SJCRH30 (cell line): Measurements from ENCODE around the gene HNRNPAB. TPM values are rescaled to one million over a fixed set of nuclear protein-coding genes. Genes with fewer than 3 reads are reported as not detected.
"Not testable (repeated sequence)": the region's sequence is repeated elsewhere in the genome, so short reads cannot be mapped to it uniquely, and the experiment has no call there.

Source experiments
- DNase-seq, 2 experiments: peaks; one replicate each; pipeline ENCODE4 v3.0.0-alpha.2; 2015 to 2020
- H3K27ac ChIP-seq: fragments of 250-450 bp; sonication (Bioruptor Pico); 2 replicates; pipeline ENCODE4 v1.5.1; 2020; ENCODE audit warnings: mild to moderate bottlenecking, moderate library complexity
- H3K27me3 ChIP-seq: fragments of 250-450 bp; sonication (Bioruptor Pico); 2 replicates; pipeline ENCODE4 v1.5.1; 2020; ENCODE audit warnings: mild to moderate bottlenecking, moderate library complexity
- H3K36me3 ChIP-seq: fragments of 250-450 bp; sonication (Bioruptor Pico); 2 replicates; pipeline ENCODE4 v1.5.1; 2020; ENCODE audit warnings: mild to moderate bottlenecking, moderate library complexity
- H3K4me1 ChIP-seq: fragments of 250-450 bp; sonication (Bioruptor Pico); 2 replicates; pipeline ENCODE4 v1.5.1; 2020; ENCODE audit warnings: mild to moderate bottlenecking, moderate library complexity
- H3K4me3 ChIP-seq: fragments of 250-450 bp; sonication (Bioruptor Pico); 2 replicates; pipeline ENCODE4 v1.5.1; 2020; ENCODE audit warnings: mild to moderate bottlenecking, moderate library complexity
- H3K9me3 ChIP-seq: fragments of 250-450 bp; sonication (Bioruptor Pico); replicated peaks from 2 replicates; pipeline ENCODE4 v1.5.1; 2020; ENCODE audit warnings: mild to moderate bottlenecking, moderate library complexity
- total RNA-seq: library from RNA; depleted of rRNA; stranded (reverse); fragments of >200 nt; shearing (Covaris generic); gene quantifications from 2 replicates; pipeline ENCODE4 v1.2.3, GENCODE V29; 2014

The HNRNPAB gene
- total RNA-seq, 1 experiment from 2014 or later, result 266 TPM

DNA sequence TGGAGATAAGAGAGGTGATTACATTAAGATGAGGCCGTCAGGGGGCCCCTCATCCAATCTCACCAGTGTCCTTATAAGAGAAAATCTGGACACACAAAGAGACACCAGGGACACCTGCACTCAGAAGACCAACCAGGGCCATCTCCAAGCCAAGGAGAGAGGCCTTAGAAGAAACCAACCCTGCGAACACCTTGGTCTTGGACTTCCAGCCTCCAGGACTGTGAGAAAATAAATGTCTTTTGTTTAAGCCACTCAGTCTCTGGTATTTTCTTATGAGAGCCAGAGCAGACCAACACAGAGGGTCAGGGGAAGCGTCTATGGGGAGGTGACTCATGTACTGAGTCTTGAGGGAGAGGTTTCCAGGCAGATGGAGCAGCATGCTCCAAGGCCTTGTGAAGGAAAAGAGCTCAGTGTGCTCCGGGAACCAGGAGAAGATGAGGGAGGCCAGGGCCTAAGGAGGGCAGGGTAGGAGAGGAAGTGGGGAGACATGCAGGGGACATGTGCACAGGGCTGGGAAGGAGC is 22.9 kb downstream of the HNRNPAB start:
- Histone ChIP-seq H3K9me3 (no peaks in the 10 kb centered on the region), H3K4me3 (no peak overlapping the region), H3K36me3 (peaks cover 40% of the 10 kb centered on the region), H3K4me1 (no peaks in the 10 kb centered on the region), H3K27ac (no peak overlapping the region), H3K27me3 (no peaks in the 10 kb centered on the region)
- no peak for DNase-seq

DNA sequence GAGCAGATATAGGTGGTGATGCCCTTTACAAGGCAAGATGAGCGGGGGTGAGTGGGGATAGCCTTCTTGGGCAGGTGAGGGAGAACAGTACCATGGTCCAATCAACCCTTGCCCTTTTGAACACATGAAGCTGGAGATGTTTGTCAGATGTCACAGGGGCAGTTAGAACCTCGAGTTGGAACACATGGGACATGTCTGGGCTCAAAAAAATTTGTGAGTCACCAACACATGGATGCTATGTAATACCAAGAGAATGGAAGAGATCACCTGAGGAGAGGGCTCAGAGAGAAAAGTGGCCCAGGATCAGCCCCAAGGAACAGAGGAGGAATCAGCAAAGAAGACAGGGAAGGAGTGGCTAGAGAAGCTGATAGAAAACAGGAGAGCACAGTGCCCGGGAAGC is 23.6 kb downstream of the HNRNPAB start:
- H3K4me1 ChIP-seq, result peaks cover under 1% of the 10 kb centered on the region; the same call in 1 of the 2 replicates
- no peak overlapping the region for H3K27ac ChIP-seq
- H3K27me3 ChIP-seq, result no peaks in the 10 kb centered on the region
- no peaks in the 10 kb centered on the region for H3K9me3 ChIP-seq
- H3K4me3 ChIP-seq, result no peak overlapping the region
- no peak for DNase-seq
- H3K36me3 ChIP-seq, result peaks cover 40% of the 10 kb centered on the region

DNA sequence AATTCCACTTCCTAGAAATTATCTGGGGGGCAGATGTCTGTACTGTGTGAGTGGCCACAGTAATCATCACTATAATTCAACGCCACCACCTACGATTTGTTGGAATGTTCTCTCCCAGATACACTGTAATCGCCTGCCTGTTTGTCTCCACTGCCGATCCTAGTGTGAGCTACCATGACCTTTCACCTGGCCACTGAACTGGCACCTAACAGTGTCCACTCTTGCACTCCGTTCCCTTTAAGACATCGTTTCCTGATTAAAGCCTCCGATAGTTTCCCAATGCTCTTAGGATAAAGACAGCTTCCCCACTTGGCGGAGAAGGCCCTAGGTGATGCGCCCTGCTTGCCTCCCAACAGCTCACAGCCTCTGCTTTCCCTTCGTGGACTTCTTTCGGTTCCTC is 24.3 kb downstream of the HNRNPAB start:
- Histone ChIP-seq H3K9me3 (no peaks in the 10 kb centered on the region), H3K27me3 (no peaks in the 10 kb centered on the region), H3K4me3 (no peak overlapping the region), H3K36me3 (peaks cover 40% of the 10 kb centered on the region), H3K4me1 (peaks cover 5% of the 10 kb centered on the region; the same call in 1 of the 2 replicates), H3K27ac (no peak overlapping the region)
- no peak for DNase-seq

DNA sequence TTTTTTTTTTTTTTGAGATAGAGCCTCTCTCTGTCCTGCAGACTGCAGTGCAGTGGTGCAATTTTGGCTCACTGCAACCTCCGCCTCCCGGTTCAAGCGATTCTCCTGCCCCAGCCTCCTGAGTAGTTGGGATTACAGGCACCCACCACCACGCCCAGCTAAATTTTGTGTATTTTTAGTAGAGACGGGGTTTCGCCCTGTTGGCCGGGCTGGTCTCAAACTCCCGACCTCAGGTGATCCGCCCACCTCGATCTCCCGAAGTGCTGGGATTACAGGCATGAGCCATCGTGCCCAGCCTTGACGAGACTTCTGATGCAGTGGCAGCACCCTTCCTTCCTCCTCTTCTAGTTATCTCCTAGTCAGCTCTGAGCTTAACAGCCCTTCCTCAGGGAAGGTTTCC is 24.8 kb downstream of the HNRNPAB start:
- DNase-seq, H3K9me3 ChIP-seq, H3K27me3 ChIP-seq, H3K4me3 ChIP-seq, H3K27ac ChIP-seq, H3K4me1 ChIP-seq: not testable (repeated sequence)
- peaks cover 40% of the 10 kb centered on the region for H3K36me3 ChIP-seq

DNA sequence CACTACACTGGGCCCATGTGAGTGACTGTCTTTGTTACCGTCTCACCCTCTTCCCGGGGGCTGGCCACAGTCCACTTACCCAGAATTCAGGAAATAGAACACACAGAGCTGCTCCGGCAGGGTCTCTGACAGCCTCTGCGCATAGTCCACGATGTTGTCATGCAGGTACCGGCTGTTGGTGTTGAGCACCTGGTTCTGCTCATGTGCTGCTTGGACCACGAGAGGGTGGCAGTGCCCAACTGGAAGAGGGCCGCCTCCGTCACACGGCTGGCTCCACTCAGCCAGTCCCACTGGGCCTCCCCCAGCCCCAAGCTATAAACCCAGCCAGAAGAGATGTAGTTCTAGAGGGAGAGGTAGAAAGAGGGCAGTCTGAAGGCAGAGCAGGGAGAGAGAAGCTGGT is 25.5 kb downstream of the HNRNPAB start:
- DNase-seq, result no peak
- peaks cover 40% of the 10 kb centered on the region for H3K36me3 ChIP-seq

DNA sequence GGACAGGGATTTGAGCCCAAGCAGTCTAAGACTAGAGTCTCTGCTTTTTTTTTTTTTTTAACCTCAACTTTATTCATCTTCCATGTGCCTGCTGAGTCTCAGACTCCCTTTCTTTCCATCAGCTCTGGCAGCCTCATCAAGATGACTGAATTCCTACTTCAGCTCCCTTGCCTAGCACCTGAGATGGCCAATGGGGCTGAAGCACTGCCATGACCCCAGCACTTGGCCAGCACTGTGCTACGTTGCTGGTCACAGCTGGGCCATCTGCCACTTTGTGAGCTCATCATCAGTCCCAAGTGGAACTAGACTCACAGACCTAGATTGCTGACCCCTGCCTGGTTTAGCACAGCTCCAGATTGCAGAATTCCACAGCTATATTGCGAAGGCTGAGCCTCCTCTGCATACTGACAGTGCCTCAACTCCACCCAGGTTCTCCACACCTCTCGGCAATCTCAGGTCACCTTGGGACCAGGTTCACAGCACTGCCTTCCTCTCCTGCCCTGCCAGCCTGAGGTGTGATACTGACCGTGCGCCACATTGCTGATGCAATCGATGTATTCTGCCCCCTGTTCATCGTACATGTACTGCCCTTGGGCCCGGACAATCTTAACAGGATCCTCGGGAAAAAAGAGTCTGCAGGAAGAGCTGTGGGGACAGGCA is 26.7 kb downstream of the HNRNPAB start:
- DNase-seq, result no peak

More for the DNA sequence above, 25.5 kb downstream of the HNRNPAB start:
- Histone ChIP-seq H3K9me3 (no peaks in the 10 kb centered on the region), H3K27me3 (no peaks in the 10 kb centered on the region), H3K4me3 (no peak overlapping the region), H3K27ac (no peak overlapping the region), H3K4me1 (peaks cover 5% of the 10 kb centered on the region; the same call in 1 of the 2 replicates)

DNA sequence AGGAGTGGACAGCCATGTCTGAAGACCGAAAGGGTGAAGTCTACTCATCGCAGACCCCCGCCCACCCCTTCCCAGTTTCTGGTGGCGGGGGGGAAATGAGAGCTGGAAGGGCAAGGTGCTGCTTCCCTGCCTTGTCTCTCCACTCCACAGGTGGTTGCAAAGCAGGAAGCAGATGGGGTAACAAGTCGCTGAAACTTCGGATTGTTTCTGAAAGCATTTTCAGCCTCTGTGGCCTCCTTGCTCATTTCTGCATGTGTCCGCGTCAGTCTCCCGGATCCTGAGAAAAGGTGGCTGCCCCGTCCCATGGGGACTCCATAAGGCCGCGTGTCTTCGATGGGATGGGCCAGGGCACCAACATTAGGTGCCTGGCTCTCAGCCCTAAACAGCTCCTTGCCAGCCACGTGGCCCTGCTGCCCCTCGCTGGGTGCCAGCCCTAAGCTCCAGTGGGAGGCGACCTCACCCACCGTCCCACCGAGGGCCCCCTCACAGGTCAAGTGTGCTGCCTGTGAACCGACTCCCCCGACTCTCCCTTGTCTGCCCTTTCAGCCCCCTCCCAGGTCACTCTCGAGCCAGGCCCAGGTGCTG is 27.3 kb downstream of the HNRNPAB start:
- H3K27ac ChIP-seq, result peak overlapping the region; percentile 71
- peak overlapping the region; percentile 85 for H3K4me3 ChIP-seq
- H3K9me3 ChIP-seq, result no peaks in the 10 kb centered on the region
- DNase-seq, result peak; percentile 36 to 53
- no peaks in the 10 kb centered on the region; the same call in 1 of the 2 replicates for H3K27me3 ChIP-seq
- peaks cover 37% of the 10 kb centered on the region for H3K36me3 ChIP-seq
- H3K4me1 ChIP-seq, result peaks cover 5% of the 10 kb centered on the region; the same call in 1 of the 2 replicates

More for the DNA sequence above, 26.7 kb downstream of the HNRNPAB start:
- H3K27ac ChIP-seq, result peak overlapping the region; percentile 71; the same call in 1 of the 2 replicates
- H3K4me3 ChIP-seq, result peak overlapping the region; percentile 85
- H3K9me3 ChIP-seq, result no peaks in the 10 kb centered on the region
- H3K36me3 ChIP-seq, result peaks cover 40% of the 10 kb centered on the region
- no peaks in the 10 kb centered on the region; the same call in 1 of the 2 replicates for H3K27me3 ChIP-seq
- H3K4me1 ChIP-seq, result peaks cover 5% of the 10 kb centered on the region; the same call in 1 of the 2 replicates

DNA sequence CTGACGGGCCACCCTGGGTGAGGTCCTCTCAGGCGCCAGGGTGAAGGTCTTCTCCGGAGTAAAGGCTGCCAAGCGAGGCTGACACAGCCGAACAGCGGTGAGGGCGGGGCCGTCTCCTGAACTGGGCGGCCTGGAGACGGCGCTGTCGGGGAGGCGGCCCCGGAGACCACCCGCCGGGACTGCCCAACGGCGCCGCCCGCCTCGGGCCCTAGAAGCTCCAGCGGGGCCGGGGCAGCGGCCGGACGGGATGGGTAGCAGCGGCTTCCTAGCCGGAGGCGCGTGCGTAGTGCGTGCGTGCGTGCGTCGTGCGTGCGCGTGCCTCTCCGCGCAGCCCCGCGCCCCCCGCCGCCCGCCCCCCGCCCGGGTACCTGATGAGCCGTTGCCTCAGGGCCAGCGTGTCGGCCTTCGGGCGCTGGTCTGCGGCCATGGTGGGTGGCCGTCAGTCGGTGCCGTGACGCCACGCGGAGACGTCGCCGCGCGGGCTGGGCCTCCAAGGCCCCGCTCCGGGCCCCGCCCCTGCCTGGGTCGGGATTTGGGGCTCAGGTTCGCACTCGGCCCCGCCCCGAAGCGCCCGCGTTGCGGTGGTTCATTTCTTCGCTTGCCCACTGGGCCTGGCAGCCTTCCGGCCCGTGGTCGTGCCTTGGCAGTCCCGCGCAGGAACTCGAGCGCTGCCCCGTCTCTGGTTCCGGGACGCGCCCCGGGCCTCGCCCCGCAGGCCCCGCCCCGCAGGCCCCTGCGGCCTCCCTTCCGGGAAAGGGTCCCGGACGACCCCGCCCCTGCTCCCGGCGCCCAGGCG is 28.0 kb downstream of the HNRNPAB start, which contains the start of gene PHYKPL:
Gene PHYKPL (minus strand): TSS at position 679 of the 796 bp plus-strand sequence. CDS start 252 bp downstream, at position 427.
- Histone ChIP-seq H3K9me3 (no peaks in the 10 kb centered on the region), H3K27ac (peak within 1 kb of the TSS; percentile 71), H3K27me3 (no peaks in the 10 kb centered on the region; the same call in 1 of the 2 replicates), H3K4me1 (peaks cover 5% of the 10 kb centered on the region; the same call in 1 of the 2 replicates), H3K4me3 (peak within 1 kb of the TSS; percentile 85), H3K36me3 (peaks cover 33% of the 10 kb centered on the region)
- peak; percentile 78 to 80 for DNase-seq

DNA sequence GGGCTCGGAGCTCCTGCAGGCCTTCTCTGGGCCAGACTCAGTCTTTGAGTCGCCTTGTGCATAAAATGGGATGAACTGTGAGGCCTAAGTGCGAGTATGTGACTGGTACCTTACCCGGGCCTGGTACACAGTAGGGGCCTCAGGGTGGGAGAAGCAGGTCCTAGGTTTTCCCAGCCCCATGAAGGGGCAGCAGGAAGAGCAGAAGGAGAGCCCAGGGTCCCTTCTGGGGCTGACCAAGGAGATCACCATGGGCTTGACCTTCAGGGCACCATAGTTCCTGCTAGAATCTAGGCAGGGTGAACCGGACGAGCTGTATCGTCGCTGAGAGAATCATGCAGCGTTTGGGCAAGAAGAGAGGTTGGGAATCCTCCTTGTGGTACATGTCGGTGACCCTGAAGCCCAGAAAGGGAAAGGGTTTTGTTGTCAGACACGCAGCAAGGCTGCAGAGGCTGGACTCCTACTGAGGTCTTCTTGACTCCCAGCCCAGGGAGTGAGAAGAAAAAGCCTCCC is 28.6 kb downstream of the HNRNPAB start:
- Histone ChIP-seq H3K4me1 (peaks cover 5% of the 10 kb centered on the region; the same call in 1 of the 2 replicates), H3K27ac (peak overlapping the region; percentile 71), H3K36me3 (peaks cover 27% of the 10 kb centered on the region), H3K4me3 (peak overlapping the region; percentile 85), H3K27me3 (no peaks in the 10 kb centered on the region; the same call in 1 of the 2 replicates), H3K9me3 (no peaks in the 10 kb centered on the region)
- no peak for DNase-seq

DNA sequence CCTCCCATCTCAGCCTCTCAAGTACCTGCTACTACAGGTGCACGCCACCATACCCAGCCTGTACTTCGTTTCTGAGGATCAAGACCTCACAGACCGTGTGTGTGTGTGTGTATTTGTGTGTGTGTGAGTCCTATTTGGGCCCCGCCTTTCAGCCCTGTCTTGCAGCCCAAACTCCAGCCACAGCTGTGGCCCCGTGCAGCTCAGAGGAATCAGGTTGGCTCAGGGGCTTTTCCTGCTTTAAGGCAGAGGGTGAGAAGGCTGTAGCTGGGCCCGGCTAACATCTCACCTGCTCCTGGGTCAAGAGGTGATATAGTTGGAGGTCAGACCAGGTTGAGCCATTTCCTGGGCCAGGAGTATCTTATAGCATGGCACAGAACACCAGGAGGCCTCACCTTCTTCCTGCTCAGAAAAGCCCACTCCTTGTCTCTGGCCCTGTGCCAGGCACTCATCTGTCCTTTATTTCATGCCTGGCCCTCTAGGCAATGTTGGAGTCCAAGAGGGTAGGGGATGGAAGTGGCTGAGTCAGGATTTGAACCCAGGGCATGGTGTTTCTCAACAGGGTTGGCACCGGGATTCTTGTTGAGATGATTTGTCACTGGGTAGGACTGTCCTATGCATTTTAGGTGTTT is 29.9 kb downstream of the HNRNPAB start:
- Histone ChIP-seq H3K27ac (no peak overlapping the region), H3K27me3 (no peaks in the 10 kb centered on the region; the same call in 1 of the 2 replicates), H3K36me3 (peaks cover 16% of the 10 kb centered on the region), H3K4me3 (no peak overlapping the region), H3K4me1 (peaks cover 5% of the 10 kb centered on the region; the same call in 1 of the 2 replicates), H3K9me3 (no peaks in the 10 kb centered on the region)
- no peak for DNase-seq

DNA sequence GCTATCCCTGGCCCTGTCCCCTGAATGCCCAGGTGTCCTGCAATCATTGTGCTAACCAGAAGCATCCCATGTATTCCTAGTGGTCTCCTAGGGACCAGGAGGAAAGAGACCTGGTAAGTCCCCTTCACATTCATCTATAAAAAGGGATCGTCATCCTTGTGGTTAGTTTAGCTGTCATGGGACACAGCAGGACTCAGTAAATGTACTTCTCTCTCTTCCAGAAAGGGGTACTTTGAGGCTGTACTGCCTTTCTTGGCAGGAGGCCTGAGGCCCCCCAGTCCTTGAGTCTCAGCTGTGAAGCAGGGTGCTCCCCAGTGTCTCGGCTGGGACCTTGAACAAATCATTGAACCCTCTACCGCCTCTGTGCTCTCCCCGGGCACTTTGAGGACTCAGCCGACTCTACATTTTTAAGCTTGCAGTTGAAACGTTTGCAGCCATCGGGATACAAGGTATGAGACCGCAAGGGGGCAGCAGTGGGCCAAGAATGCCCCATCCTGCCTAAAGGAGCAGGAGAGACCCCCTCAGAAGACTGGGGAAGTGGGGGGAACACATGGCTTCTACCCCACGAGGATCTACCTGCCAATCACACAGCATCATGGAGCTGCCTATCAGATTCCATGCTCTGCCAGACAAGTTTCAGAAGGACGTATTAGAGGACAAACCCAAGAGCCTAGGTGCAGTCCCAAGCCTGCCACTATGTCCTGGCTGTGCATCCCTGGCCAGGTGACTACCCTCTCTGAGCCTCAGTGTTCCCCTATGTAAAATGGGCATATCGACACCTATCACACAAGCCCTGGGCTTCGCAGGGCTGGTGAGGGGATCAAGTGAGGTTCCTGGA is 30.6 kb downstream of the HNRNPAB start:
- Histone ChIP-seq H3K36me3 (peaks cover 9% of the 10 kb centered on the region), H3K9me3 (no peaks in the 10 kb centered on the region), H3K27ac (no peak overlapping the region), H3K4me3 (no peak overlapping the region), H3K27me3 (no peaks in the 10 kb centered on the region; the same call in 1 of the 2 replicates), H3K4me1 (peaks cover 5% of the 10 kb centered on the region; the same call in 1 of the 2 replicates)
- peak; percentile 72 to 88 for DNase-seq

DNA sequence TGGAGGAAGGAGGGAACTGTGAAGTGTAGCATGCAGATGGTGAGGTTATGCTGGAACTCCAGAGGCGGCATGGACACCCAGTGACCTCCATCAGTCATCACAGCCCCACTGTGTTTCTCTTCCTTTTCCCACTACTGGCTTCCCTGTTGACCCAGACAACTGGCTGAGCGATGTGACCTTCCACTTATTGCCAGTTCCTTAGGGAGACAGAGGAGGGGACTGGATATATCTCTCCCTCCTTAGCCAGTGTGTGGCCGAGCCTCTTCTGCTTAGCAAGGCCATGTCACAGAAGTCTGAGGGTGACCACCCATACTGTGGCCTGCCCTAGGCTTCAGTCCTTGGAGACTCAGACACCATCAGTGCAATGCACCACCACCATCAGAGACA is 31.2 kb downstream of the HNRNPAB start:
- Histone ChIP-seq H3K27me3 (no peaks in the 10 kb centered on the region; the same call in 1 of the 2 replicates), H3K4me3 (no peak overlapping the region), H3K27ac (no peak overlapping the region), H3K36me3 (peaks cover 3% of the 10 kb centered on the region; the same call in 1 of the 2 replicates), H3K9me3 (no peaks in the 10 kb centered on the region), H3K4me1 (peaks cover 5% of the 10 kb centered on the region; the same call in 1 of the 2 replicates)
- no peak for DNase-seq

DNA sequence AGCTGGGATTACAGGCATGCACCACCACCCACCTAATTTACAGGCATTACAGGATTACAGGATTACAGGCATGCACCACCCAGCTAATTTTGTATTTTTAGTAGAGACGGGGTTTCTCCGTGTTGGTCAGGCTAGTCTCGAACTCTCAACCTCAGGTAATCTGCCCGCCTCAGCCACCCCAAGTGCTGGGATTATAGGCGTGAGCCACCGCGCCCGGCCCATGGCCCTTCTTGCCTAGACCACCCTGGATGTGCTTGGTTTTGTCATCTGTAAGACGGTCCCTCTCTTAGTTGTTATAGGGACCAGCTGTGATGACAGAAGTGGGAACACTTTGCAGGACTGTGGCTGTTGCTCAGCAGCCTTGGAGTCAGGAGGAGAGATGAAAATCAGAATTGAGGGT is 31.8 kb downstream of the HNRNPAB start:
- Histone ChIP-seq H3K27me3 (no peaks in the 10 kb centered on the region; the same call in 1 of the 2 replicates), H3K4me3 (no peak overlapping the region)

More for the DNA sequence above, 31.8 kb downstream of the HNRNPAB start:
- peaks cover 5% of the 10 kb centered on the region; the same call in 1 of the 2 replicates for H3K4me1 ChIP-seq
- H3K27ac ChIP-seq, result no peak overlapping the region
- no peak for DNase-seq
- no peaks in the 10 kb centered on the region for H3K9me3 ChIP-seq
- no peaks in the 10 kb centered on the region for H3K36me3 ChIP-seq
